ENCODE results near the gene ZNF839.

DNA sequence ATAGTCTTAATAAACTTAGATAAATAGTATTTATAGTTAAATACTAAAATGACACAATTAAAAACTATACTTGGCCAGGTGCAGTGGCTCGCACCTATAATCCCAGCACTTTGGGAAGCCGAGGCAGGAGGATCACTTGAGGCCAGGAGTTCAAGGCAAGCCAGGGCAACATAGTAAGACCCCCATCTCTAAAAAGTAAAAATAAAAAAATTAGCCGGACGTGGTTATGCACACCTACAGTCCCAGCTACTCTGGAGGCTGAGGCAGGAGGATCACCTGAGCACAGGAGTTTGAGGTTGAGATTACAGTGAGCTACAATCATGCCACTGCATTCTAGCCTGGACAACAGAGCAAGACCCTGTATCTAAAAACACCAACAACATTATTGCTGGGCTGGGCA is 27.1 kb downstream of the ZNF839 start:
- TF ChIP-seq, protein P1, sequence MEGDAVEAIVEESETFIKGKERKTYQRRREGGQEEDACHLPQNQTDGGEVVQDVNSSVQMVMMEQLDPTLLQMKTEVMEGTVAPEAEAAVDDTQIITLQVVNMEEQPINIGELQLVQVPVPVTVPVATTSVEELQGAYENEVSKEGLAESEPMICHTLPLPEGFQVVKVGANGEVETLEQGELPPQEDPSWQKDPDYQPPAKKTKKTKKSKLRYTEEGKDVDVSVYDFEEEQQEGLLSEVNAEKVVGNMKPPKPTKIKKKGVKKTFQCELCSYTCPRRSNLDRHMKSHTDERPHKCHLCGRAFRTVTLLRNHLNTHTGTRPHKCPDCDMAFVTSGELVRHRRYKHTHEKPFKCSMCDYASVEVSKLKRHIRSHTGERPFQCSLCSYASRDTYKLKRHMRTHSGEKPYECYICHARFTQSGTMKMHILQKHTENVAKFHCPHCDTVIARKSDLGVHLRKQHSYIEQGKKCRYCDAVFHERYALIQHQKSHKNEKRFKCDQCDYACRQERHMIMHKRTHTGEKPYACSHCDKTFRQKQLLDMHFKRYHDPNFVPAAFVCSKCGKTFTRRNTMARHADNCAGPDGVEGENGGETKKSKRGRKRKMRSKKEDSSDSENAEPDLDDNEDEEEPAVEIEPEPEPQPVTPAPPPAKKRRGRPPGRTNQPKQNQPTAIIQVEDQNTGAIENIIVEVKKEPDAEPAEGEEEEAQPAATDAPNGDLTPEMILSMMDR (IDR thresholded peaks at IDR 0.05): no peak
- TF ChIP-seq POLR2A (IDR thresholded peaks at IDR 0.05) (no peak), POLR2AphosphoS5 (IDR thresholded peaks at IDR 0.05) (no peak)

Measured in transverse colon (tissue), 4 donors.